GM18508 (cell line): ENCODE data around the gene UMODL1.

Source experiments
- ATAC-seq: cut with Tn5 transposase; IDR thresholded peaks from one replicate; pipeline ENCODE4 v1.9.1; 2021; ENCODE audit warnings: moderate number of reproducible peaks; ENCODE audit not compliant: insufficient read depth, unreplicated experiment

The UMODL1 gene

GRCh38 chr21:42123219-42123908 is 52.2 kb downstream of the UMODL1 start:
- no peak for ATAC-seq

GRCh38 chr21:42124081-42124480 is 53.0 kb downstream of the UMODL1 start:
- no peak for ATAC-seq

GRCh38 chr21:42124826-42125570 is 53.9 kb downstream of the UMODL1 start:
- no peak for ATAC-seq

GRCh38 chr21:42125571-42126544 is 54.7 kb downstream of the UMODL1 start:
- ATAC-seq = no peak

- no peak for ATAC-seq
Measured at GRCh38 chr21:42127164-42128150, 56.3 kb downstream of the UMODL1 start.

GRCh38 chr21:42129300-42130266 is 58.5 kb downstream of the UMODL1 start:
- no peak for ATAC-seq

- ATAC-seq = no peak
Measured at GRCh38 chr21:42130441-42130840, 59.3 kb downstream of the UMODL1 start.

- ATAC-seq = no peak
Measured at GRCh38 chr21:42132183-42132582, 61.1 kb downstream of the UMODL1 start.

GRCh38 chr21:42133131-42133530 is 62.0 kb downstream of the UMODL1 start:
- no peak for ATAC-seq

GRCh38 chr21:42135386-42136052 is 64.4 kb downstream of the UMODL1 start:
- no peak for ATAC-seq

- no peak for ATAC-seq
Measured at GRCh38 chr21:42137191-42137904, 66.2 kb downstream of the UMODL1 start.

GRCh38 chr21:42140196-42140934 is 69.2 kb downstream of the UMODL1 start:
- no peak for ATAC-seq

GRCh38 chr21:42141643-42142042 is 70.5 kb downstream of the UMODL1 start:
- no peak for ATAC-seq

- ATAC-seq = no peak
Measured at GRCh38 chr21:42142141-42142540, 71.0 kb downstream of the UMODL1 start.

GRCh38 chr21:42142627-42143026 is 71.5 kb downstream of the UMODL1 start:
- no peak for ATAC-seq

- ATAC-seq = no peak
Measured at GRCh38 chr21:42143111-42143510, 72.0 kb downstream of the UMODL1 start.

- ATAC-seq = no peak
Measured at GRCh38 chr21:42144221-42144620, 73.1 kb downstream of the UMODL1 start.
